Activated CD4-positive, alpha-beta T cell treated with anti-CD3 and anti-CD28 coated beads, Interleukin-10, Interleukin-2, amounts not matched to agents 100 ng/mL and 50 ng/mL, durations not matched to agents 16 hours and 8 hours (primary cell): ENCODE results near the gene C11orf97.
"Not testable (repeated sequence)": the region's sequence is repeated elsewhere in the genome, so short reads cannot be mapped to it uniquely, and the experiment has no call there.

Experiments used
- DNase-seq: peaks from one replicate; pipeline ENCODE4 v3.0.0-alpha.2; 2020

Gene C11orf97

DNA sequence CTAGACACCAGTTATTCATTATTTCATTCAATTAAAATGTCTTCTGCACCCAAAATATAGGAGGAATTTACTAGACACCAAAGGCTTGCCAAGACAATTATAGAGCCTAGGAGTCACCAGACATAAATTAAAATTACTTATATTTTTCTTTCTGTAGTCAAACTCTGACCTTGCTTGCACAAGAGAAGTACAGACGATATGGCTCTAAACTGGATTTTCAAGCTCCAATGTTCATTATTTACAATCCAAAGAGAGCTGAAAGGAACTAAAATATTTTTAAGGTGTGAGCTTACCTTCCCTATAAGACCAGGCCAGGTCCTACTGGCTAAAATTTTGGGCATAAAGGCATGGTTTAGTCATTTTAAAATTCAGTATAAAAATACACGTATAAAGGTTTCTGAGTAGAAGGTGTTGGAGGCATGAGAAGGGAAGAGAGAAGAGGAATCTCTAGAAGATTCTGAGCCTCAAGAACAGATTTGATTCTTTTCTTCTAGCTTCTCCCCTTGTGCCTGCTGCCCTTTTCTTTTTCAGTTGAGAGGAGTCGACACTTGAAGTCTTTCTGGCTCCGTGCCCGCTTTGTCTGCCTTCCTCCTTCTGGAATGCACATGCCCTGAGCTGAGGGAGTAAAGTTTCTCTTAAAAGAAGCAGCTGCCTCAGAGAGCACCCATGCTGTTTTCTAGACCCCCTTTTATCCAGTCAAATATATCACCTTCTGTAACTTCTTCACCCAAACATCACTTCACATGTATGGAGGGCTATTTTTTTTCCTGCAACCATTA, 13.5 kb downstream of the C11orf97 start:
- no peak for DNase-seq

GRCh38 chr11:94526645-94527438, 14.6 kb downstream of the C11orf97 start:
- no peak for DNase-seq

GRCh38 chr11:94528551-94528950, 16.3 kb downstream of the C11orf97 start:
- no peak for DNase-seq

DNA sequence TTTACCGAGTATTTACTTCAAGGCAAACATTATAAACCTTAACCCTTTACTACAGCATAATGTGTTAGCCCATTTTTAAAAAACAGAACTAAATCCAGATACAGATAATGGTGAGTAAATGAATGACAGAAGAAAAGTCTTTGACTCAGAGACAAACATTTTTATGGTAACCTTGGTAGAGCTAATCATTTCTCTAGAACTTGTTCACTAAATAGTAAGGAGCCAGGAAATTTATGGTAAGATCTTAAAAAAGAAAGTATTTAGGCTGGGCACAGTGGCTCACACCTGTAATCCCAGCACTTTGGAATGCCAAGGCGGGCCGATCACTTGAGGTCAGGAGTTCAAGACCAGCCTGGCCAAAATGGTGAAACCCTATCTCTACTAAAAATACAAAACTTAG, 19.9 kb downstream of the C11orf97 start:
- no peak for DNase-seq

GRCh38 chr11:94533206-94533605, 20.9 kb downstream of the C11orf97 start:
- DNase-seq, result no peak

DNA sequence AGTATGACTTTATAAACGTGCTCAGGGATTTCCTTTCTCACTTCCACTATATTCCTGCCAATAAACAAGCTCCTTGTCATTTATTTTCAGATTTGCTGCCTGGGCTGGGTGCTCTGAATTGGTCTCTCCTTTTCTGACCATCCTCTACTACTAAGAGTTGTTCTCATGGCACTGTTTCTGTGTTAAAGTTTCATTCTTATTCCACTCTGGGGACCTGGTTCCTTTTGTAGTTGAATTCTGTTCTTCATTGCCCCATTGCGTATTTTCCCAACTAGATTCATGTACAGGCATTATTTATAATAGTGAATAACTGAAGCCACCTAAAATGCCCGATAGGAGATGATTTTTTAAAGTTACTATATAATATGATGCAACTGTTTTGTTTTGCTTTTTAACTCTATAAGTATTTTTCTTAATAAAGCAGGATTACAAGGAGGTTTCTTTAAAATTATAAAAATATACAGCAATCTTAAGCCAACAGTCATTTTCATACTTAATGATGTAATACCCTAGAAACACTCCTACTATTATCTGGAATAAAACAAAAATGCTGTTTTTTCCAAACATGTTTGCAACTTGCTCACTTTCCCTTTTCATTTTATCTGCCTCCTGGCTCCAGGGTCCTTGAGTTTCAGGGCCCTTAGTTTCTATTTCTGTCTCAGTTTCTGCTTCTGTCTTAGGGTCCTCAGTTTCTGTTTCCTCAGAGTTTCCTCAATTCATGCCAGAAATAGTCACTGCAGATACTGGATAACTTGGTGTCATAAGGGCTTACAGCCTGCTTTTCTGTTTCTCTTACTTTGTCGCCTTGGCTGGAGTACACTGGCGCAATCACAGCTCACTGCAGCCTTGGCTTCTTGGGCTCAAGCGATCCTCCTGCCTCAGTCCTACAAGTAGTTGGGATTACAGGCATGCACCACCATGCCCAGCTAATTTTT, 21.7 kb downstream of the C11orf97 start:
- no peak for DNase-seq

DNA sequence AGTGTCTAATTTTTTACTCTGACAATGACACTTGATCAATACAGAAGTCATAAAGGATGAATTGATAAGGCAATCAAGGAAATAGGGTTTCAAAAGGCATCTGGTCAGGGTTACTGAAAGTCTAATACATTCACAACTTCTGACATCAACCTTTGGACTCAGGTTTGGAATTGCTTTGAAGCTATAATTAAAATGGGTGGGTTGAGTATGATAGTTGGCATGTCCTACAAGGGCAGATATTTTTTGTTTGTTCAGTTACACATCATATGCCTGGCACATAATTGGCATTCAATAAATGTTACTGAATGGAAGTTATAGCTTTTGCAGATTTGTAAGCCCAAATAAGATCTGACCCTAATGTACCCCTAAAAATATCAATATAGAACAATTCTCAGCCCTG, 24.1 kb downstream of the C11orf97 start:
- DNase-seq, result no peak

DNA sequence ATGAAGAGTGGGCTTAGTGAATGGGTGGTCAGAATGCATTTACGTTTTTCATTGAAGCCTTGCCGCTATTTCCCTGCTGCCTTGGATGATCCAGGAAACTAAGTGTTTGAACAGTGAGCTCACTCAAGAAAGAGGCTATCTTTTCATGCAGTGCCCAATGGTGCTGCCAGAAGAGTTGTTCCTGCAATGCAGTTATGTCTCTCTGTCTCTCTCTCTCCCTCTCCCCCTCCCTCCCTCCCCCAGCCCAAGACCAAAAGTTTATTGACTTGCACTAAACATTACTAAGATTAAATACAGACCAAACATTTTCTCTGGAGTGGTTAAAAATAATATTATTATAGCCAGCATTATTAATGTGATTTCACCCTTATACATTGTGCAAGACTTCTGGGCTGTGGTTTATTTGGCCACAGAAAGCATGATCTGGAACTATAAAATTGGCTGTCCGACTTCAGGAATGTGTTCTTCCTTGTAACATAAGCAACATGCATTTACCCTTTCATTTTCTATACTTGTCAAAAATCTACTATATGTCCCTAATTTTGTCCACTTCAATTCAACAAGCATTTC, 24.9 kb downstream of the C11orf97 start:
- no peak for DNase-seq

- no peak for DNase-seq
Observed at GRCh38 chr11:94539420-94539819, 27.2 kb downstream of the C11orf97 start.

GRCh38 chr11:94543695-94544645, 31.7 kb downstream of the C11orf97 start, which contains the start of gene FUT4:
TSS of gene FUT4 (plus strand) at chr11:94543921. CDS start at chr11:94544134, 213 bp downstream.
- DNase-seq, result peak; percentile 87

DNA sequence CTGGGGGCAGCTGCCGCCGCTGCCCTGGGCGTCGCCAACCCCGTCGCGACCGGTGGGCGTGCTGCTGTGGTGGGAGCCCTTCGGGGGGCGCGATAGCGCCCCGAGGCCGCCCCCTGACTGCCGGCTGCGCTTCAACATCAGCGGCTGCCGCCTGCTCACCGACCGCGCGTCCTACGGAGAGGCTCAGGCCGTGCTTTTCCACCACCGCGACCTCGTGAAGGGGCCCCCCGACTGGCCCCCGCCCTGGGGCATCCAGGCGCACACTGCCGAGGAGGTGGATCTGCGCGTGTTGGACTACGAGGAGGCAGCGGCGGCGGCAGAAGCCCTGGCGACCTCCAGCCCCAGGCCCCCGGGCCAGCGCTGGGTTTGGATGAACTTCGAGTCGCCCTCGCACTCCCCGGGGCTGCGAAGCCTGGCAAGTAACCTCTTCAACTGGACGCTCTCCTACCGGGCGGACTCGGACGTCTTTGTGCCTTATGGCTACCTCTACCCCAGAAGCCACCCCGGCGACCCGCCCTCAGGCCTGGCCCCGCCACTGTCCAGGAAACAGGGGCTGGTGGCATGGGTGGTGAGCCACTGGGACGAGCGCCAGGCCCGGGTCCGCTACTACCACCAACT, 32.5 kb downstream of the C11orf97 start:
- DNase-seq, result no peak

DNA sequence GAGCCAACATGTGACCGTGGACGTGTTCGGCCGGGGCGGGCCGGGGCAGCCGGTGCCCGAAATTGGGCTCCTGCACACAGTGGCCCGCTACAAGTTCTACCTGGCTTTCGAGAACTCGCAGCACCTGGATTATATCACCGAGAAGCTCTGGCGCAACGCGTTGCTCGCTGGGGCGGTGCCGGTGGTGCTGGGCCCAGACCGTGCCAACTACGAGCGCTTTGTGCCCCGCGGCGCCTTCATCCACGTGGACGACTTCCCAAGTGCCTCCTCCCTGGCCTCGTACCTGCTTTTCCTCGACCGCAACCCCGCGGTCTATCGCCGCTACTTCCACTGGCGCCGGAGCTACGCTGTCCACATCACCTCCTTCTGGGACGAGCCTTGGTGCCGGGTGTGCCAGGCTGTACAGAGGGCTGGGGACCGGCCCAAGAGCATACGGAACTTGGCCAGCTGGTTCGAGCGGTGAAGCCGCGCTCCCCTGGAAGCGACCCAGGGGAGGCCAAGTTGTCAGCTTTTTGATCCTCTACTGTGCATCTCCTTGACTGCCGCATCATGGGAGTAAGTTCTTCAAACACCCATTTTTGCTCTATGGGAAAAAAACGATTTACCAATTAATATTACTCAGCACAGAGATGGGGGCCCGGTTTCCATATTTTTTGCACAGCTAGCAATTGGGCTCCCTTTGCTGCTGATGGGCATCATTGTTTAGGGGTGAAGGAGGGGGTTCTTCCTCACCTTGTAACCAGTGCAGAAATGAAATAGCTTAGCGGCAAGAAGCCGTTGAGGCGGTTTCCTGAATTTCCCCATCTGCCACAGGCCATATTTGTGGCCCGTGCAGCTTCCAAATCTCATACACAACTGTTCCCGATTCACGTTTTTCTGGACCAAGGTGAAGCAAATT, 33.3 kb downstream of the C11orf97 start:
- DNase-seq, result no peak

GRCh38 chr11:94546162-94546470, 33.9 kb downstream of the C11orf97 start:
- no peak for DNase-seq

- peak; percentile 10 for DNase-seq
Observed at GRCh38 chr11:94546886-94547285, 34.6 kb downstream of the C11orf97 start.

- no peak for DNase-seq
Observed at GRCh38 chr11:94549146-94549545, 36.9 kb downstream of the C11orf97 start.

DNA sequence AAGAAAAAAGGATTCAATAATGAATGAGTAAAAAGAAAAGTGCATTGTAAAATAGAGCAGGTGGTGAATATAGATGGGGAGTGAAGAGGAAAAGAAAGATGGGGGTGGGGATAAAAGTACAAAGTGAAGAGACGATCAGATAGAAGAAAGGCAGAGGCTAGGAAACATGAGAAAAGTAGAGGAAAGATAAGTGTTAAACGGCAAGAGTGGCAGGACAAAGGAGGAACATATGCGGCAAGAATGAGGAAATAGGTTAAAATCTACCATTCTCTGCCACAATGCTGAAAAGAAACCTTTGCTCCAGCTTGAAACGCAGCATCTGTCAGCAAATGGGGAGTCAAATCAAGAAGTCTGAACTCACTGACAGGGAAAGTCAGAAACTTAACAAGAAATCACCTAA, 38.3 kb downstream of the C11orf97 start:
- DNase-seq, result no peak

- no peak for DNase-seq
Observed at GRCh38 chr11:94553938-94554337, 41.7 kb downstream of the C11orf97 start.

GRCh38 chr11:94555752-94556329, 43.6 kb downstream of the C11orf97 start:
- not testable (repeated sequence) for DNase-seq

- DNase-seq, result no peak
Observed at GRCh38 chr11:94557421-94557820, 45.2 kb downstream of the C11orf97 start.

DNA sequence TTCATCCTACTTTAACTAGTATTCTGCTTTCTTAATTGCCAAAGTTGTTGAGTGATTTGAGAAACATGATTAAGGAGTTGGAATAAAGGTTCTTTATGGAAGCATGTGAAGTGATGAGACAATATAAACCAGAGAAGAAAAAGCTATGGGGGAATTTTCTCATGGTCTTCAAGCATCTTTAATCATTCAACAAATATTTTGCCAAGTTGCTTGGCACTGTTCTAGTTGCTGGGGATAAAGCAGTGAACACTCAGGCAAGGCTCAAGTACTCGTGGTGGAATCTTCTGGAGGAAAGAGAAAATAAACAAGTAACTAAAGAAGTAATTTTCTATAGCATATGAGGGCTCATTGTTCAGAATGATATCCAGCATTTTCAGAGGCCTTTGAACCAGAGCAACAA, 45.7 kb downstream of the C11orf97 start:
- DNase-seq, result no peak
